ENCODE data around the gene COBLL1.

GRCh38 chr2:164757934-164758695, 83.5 kb downstream of the COBLL1 start:
- no peak for TF ChIP-seq CTCF (conservative IDR thresholded peaks at IDR 0.05)
- TF ChIP-seq EZH2 (IDR thresholded peaks at IDR 0.05; ENCODE audit: low read depth): no peak
